Stimulated activated naive CD4-positive, alpha-beta T cell treated with Interleukin-2 at 50 U/mL for 16 hours (primary cell): ENCODE measurements around the gene IFNG.
A peak's percentile ranks its signal among the peaks of the same experiment; 100 is the strongest.

ENCODE experiments used
- DNase-seq: peaks from one replicate; lab custom pipeline; 2025; lab: John Stamatoyannopoulos, UW

IFNG gene

GRCh38 chr12:68166317-68166831 lies 6.8 kb upstream of the IFNG start:
- no peak for DNase-seq

GRCh38 chr12:68163560-68164081 lies 4.1 kb upstream of the IFNG start:
- DNase-seq, result peak; percentile 28

GRCh38 chr12:68162374-68162773 lies 2.8 kb upstream of the IFNG start:
- DNase-seq, result no peak

DNA sequence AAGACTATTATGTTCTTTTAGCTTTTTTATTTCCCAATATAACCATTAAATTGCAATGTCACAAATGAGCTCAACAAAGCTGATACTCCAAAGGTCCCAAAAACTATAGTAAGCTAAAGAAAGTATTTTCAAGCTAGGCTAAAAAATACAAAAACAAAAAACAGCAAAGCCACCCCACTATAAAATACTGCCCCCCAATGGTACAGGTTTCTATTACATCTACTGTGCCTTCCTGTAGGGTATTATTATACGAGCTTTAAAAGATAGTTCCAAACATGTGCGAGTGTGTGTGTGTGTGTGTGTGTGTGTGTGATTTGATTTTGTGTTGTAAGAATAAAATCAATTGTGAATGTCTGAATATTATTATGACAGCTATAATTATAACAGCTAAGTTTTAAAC lies 1.1 kb downstream of the IFNG start:
- no peak for DNase-seq

GRCh38 chr12:68157380-68157779 lies 2.2 kb downstream of the IFNG start:
- DNase-seq, result no peak

DNA sequence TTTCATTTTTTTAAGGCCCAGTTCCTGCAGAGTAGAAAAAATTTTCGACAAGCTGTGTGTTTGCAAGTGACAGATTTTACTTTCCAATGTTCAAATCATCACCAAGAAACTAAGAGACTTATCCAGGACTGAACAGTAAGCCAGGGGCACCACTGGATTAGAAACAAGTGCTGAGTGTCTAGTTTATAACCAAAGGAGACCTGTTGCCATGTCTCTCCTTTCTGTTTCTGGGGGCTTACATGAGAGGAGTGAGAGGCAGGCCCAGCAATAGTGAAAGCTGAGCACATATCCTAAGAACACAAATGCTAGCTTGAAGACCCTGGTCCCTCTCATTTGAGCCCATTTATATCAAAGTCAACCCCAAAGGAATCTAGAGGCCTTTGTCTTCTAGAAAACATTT lies 2.9 kb downstream of the IFNG start:
- DNase-seq, result no peak

- no peak for DNase-seq
Measured at GRCh38 chr12:68154779-68155178, 4.8 kb downstream of the IFNG start.

DNA sequence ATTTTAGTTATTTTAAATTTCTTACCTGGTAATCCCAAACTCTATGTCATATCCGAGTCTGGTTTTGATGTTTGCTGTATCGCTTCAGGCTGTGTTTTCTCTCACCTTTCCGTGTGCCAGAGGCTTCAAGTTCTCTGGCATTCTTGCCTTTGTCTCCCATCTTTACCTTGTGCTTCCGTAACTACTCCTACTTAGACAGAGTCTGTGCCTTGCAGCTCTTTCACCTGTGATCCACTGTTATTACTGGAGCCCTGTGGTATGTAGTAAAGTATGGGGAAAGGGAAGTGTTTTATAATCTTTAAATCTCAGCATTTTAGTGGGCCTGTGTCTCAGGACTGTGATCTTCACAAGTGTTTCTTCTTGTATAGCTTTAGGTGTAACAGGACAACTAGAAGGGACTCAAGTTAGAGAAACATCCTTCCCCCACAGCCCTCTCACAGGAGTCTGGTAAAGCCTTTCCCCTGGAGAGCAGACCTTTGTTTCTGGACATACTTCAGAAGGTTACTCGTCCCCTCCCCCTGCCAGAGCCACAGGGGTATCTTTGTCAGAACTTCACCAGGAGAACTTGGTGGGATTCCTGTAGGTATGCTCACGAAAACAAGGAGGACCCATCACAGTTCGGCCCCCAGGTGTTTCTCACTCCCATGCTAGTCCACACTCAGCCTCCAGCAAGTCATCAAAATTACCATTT lies 11.1 kb downstream of the IFNG start:
- no peak for DNase-seq

GRCh38 chr12:68140556-68140955 lies 19.0 kb downstream of the IFNG start:
- no peak for DNase-seq

DNA sequence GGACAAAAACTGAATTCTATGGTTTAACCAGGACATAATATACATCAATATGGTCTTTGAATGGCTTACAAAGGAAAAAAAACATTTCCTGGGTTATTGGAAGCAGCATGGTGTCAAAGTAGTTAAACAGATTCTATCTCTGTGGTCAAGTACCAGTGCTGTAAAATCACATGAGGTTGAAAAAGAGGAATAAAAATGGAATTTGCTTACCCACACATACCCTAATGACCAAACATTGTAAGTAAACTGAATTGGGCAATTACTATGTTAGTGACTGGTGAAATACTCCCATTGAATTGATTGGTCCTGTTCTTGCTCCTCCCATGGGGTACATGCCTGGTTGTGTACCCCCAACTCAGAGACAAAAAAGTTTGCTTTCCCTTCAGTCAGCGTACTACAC lies 19.6 kb downstream of the IFNG start:
- DNase-seq, result no peak

- no peak for DNase-seq
Measured at GRCh38 chr12:68139001-68139400, 20.5 kb downstream of the IFNG start.

DNA sequence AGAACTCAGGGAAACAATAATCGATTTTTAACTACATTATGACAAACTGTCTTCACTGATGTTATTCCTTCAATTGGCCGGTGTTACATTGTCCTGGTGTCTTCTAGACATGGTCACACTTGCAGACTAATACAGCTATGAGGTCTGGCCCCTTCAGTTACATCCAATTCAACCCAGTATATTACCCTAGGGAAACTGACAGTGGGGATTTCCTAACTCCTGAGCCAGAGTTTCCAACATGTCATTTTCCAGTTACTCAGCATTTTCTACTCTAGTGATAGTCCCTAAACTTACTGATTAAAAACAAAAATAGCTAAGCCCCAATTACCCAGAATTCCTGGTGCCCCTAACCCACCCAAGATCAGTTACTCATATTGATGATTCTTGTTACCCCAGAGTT lies 21.1 kb downstream of the IFNG start:
- no peak for DNase-seq

DNA sequence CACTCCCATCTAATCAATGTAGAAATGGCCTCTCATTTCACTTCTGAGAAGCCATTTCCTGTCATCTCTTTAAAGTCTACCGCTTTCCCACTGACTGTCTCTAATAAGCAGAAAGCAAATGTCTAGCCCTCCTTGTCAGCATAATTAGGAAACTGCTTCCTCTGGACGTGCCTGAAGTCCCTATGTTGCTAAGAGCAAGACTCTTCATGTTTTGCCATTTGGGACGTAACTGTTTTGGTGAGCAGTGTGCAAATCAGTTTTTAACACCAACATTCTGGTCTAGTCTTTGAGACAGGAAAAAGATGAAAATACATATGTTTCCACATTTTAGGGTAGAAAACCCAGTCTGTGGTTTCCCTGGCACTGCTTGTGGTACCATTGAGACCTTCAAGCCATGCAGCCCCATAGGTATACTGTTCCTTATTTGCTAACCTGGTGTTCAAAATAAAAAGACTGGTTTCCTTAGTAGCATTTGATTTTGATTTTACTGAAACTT lies 22.2 kb downstream of the IFNG start:
- DNase-seq, result peak; percentile 6

- DNase-seq, result no peak
Measured at GRCh38 chr12:68135520-68135919, 24.0 kb downstream of the IFNG start.

GRCh38 chr12:68131867-68132414 lies 27.6 kb downstream of the IFNG start:
- no peak for DNase-seq

GRCh38 chr12:68129979-68130378 lies 29.6 kb downstream of the IFNG start:
- no peak for DNase-seq

DNA sequence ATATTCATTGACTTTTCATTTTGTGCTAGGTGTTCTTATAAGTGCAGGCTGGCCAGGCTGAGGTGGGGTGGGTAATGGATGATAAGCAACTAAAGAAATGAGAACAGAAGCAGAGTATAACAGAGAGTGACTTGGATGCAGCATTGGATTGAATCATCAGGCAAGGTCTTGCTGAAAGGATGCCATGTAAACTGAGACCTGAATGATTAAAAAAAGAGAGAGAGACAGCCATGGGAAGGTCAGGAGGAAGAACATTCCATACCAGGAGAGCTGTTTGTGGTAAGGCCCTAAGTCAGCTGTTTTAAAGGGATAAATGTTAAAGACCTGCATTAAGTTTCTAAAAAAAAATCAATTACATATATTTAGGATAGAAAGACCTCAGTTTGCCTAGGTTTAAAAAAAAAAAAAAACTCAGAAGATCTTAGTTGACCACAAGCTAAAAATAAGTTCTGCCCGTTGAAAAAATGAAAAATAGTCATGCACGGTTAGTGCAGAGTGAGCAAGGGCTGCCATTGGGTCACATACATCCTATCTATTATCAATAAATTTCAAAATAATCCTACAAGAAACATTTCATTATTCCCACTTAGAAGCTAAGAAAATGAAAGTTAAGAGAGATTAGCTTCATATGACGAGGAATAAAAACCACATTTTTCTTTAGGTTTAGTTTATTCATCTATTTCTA lies 37.2 kb downstream of the IFNG start:
- no peak for DNase-seq

DNA sequence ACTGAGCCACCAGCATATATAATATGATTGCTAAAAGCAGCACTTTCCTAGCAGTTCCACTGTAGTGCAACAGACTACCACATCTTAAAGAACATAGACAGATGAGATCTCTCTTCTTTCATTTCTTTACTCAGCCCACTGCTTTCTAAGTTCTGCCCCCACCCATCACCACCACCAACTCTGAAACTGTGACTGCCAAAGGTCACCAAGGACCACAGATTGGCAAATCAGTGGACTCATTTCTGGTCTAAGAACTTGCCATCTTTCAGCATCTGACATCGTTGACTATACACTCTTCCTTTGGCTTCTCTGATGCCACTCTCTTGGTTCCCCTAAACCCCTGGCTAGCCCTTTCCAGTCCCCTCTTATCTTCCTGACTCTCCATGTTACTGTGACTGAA lies 38.4 kb downstream of the IFNG start:
- peak; percentile 9 for DNase-seq

DNA sequence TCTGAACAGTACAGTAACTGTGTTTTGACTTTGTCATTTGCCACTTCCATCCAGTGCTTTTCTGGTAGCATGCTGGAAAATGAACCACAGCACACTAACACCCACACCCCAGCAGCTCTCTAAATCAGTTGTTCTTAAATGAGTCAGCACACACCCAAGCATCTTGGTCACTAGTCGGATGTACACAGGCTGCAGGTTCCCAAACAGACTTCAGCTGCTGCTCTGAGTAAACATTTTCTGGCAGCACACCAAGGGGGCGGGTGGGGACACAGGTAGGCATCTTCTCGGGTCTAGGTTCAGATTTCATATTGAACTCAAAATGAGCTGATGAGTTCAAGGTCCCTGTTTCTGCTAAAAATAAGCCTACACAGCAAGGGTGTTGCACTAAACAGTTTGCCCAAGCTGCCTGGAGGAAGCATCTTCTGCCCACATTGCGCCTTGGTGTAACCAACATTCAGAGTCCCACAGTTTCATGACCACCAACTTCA lies 39.8 kb downstream of the IFNG start:
- peak; percentile 73 for DNase-seq

DNA sequence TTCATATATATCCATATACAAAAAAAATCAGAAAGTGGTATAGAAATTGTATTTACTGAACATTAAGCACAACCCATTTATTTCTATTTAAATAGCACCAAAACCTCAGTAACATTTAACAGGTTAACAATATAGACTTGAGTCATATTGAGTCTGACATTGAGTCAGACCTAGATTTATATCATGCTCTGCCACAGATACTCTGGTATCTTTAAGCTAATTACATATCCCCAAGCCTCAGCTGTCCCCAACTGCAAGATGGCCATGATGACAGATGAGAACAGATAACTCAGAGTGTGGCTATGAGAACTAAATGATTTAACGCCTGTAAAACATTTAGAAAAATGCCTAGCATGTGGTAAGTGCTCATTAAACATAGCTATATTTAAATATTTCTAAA lies 40.3 kb downstream of the IFNG start:
- peak; percentile 28 for DNase-seq

- DNase-seq, result no peak
Measured at GRCh38 chr12:68118096-68118755, 41.3 kb downstream of the IFNG start.

- no peak for DNase-seq
Measured at GRCh38 chr12:68117661-68118060, 41.9 kb downstream of the IFNG start.
